ENCODE measurements around the gene EIF2D. TPM values are rescaled to one million over a fixed set of nuclear protein-coding genes. Genes with fewer than 3 reads are reported as not detected.

EIF2D gene
- total RNA-seq, 1 donor = 47.9 TPM

DNA sequence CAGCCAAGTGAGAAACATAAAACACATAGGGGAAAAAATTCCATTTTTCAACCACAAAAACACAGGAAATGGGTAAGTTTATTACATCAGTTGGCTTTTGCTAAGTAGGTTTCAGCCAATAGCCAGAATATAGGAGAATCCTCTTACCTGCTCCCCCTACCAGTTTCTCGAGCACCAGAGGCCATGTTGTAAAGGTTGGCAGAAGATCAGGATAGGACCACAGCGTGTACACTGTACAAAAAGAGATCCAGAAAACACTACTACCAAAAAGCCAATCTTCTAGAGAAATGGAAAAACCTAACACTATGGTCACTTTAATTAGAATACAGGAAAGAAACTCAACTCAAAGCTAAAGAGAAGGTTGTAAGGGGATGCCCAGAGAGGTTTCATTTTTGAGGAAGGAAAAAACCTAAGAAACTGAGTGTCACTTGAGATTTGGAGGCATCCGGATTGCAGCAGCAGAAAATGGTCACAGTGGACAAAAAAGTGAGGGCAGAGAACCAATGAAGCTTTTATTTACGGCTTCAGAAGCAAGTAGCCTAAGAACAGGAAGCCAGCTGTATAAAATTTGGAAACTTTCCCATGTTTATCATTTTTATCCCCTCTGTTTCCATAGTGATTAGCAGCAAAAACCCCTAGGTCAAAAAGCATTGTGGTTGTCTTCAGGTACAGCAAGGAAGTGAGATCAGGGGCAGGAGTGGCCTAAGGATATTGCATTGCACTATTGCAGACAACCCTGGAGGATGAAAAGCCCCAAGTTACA lies 2.9 kb downstream of the EIF2D start:
- DNase-seq (ENCODE audit: low read depth) = no peak
- TF ChIP-seq, protein P1, sequence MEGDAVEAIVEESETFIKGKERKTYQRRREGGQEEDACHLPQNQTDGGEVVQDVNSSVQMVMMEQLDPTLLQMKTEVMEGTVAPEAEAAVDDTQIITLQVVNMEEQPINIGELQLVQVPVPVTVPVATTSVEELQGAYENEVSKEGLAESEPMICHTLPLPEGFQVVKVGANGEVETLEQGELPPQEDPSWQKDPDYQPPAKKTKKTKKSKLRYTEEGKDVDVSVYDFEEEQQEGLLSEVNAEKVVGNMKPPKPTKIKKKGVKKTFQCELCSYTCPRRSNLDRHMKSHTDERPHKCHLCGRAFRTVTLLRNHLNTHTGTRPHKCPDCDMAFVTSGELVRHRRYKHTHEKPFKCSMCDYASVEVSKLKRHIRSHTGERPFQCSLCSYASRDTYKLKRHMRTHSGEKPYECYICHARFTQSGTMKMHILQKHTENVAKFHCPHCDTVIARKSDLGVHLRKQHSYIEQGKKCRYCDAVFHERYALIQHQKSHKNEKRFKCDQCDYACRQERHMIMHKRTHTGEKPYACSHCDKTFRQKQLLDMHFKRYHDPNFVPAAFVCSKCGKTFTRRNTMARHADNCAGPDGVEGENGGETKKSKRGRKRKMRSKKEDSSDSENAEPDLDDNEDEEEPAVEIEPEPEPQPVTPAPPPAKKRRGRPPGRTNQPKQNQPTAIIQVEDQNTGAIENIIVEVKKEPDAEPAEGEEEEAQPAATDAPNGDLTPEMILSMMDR (IDR thresholded peaks at IDR 0.05; ENCODE audit: insufficient read depth, low read depth, low read length) = no peak
- no peak overlapping the region for H3K4me3 ChIP-seq (ENCODE audit: low read depth, low read length)

DNA sequence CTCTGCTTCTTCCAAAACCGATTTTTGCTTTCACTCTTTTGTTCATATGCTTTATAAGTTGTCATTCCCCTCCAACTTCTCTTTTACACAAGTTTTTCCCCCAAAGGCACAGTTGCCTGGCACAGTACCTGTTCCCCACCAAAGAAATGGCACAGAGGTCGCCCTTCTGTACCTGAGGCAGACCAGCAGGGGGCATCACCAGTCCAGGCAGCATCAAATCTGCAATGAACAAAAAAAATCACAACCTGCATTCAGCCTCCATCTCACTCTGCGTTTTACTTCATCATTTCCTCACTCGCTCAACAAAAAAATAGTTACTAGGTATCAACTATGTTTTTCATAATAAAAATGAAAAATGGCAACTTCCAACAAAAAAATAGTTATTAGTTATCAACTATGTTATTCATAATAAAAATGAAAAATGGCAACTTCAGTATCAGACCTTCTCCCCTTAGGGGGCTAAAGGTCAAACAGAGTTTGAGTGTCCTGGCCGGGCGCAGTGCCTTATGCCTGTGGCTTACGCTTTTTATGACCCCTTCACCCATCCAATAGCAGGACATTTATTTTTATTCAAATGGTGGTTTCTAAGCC lies 4.1 kb downstream of the EIF2D start:
- no peak overlapping the region for H3K4me3 ChIP-seq (ENCODE audit: low read depth, low read length)
- peak; percentile 32 for DNase-seq (ENCODE audit: low read depth)
- TF ChIP-seq, protein P1 (IDR thresholded peaks at IDR 0.05; ENCODE audit: insufficient read depth, low read depth, low read length) = peak; percentile 79

DNA sequence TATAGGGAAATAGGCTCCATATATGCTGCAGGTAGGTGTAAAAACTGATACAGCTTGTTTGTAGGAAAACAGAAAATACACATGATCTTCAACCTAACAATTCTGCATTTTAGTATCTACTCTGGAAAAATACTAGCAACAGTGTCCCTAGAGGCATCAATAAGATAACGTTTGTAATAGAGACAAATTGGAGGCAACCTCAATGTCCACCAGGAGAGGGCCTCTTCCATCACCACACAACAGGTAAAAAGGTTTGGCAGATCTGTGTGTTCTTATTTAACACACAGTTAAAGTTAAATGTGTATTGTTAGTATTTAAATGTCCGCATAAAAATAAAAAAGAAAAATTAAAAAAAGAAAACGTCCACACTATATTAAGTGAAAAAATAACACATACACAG lies 5.4 kb downstream of the EIF2D start:
- TF ChIP-seq, protein P1 (IDR thresholded peaks at IDR 0.05; ENCODE audit: insufficient read depth, low read depth, low read length) = peak; percentile 44
- H3K4me3 ChIP-seq (ENCODE audit: low read depth, low read length) = no peak overlapping the region
- no peak for DNase-seq (ENCODE audit: low read depth)

DNA sequence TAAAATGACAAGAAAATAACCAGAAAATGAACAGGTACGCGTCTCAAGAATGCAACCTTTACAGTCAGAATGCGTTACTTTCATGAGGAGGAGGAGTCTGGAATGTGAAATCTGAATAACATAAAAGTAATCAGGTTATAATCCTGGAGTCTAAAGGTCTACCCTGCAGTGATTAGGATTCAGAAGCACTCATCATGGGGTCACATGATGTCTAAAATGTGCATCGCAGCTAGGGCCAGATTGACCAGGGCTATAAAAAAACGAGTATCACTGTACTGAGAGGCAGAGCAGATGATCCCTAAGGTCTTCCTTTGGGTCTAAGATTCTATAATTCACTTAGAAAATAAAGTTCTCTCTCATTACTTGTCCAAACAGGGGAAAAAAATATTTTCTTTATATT lies 7.4 kb downstream of the EIF2D start:
- DNase-seq (ENCODE audit: low read depth) = no peak
- TF ChIP-seq, protein P1 (IDR thresholded peaks at IDR 0.05; ENCODE audit: insufficient read depth, low read depth, low read length) = no peak
- no peak overlapping the region for H3K4me3 ChIP-seq (ENCODE audit: low read depth, low read length)

DNA sequence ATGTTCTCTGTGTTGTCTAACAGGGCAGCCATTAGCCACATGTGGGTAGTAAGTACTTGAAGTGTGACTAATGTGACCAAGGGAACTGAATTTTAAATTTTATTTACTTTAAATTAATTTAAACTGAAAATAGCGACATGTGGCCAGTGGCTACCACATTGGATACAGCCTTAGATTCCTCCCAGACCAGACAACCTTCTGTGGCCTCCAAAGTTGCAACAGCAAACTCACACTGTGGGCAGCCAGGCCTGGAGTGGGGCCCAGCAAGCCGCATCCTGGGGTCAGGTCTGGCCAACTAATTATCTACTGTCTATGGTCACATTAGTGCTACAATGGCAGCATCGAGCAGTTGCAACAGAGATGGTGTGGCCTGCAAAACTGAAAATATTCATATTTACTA lies 11.7 kb downstream of the EIF2D start:
- no peak for DNase-seq (ENCODE audit: low read depth)
- TF ChIP-seq, protein P1 (IDR thresholded peaks at IDR 0.05; ENCODE audit: insufficient read depth, low read depth, low read length) = no peak
- no peak overlapping the region for H3K4me3 ChIP-seq (ENCODE audit: low read depth, low read length)

DNA sequence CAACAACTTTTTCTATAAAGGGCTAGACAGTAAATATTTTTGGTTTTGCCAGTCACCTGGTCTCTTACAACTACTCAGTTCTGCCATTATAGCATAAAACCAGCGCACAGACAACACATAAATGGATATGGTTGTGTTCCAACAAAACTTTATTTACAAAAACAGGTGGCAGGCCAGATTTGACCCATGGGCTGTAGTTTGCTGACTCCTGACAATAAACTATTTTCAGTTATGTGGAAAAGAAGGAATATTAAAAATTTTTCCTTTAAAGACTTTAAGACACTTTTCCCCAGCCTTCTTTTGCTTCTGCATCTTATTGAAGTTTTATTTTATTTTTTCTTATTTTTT lies 16.0 kb downstream of the EIF2D start:
- TF ChIP-seq, protein P1 (IDR thresholded peaks at IDR 0.05; ENCODE audit: insufficient read depth, low read depth, low read length) = no peak
- no peak for DNase-seq (ENCODE audit: low read depth)
- H3K4me3 ChIP-seq (ENCODE audit: low read depth, low read length) = no peak overlapping the region
